SKM-1 treated with dmso at 0.1 percent for 144 hours (cell line): ENCODE data around the gene CCDC59.
"Not testable (repeated sequence)": the region's sequence is repeated elsewhere in the genome, so short reads cannot be mapped to it uniquely, and the experiment has no call there.

Experiments used
- DNase-seq: peaks from one replicate; lab custom pipeline; 2025; ENCODE audit not compliant: unreplicated experiment; lab: John Stamatoyannopoulos, UW

The CCDC59 gene

GRCh38 chr12:82358200-82359114, at the start of gene CCDC59, which contains the start of gene METTL25:
CCDC59 (minus strand) TSS chr12:82358387; CDS start chr12:82358376, 11 bp downstream.
METTL25 (plus strand) TSS chr12:82358529; CDS start chr12:82358566, 37 bp downstream.
- DNase-seq = peak; percentile 74

GRCh38 chr12:82407481-82407880, 49.3 kb upstream of the CCDC59 start:
- no peak for DNase-seq

GRCh38 chr12:82406651-82407050, 48.5 kb upstream of the CCDC59 start:
- DNase-seq = no peak

- DNase-seq = no peak
These were observed 42.6 kb upstream of the CCDC59 start for GRCh38 chr12:82400819-82401218.

GRCh38 chr12:82398879-82399278, 40.7 kb upstream of the CCDC59 start:
- no peak for DNase-seq

- DNase-seq = no peak
These were observed 25.9 kb upstream of the CCDC59 start for GRCh38 chr12:82383930-82384552.

GRCh38 chr12:82378997-82379396, 20.8 kb upstream of the CCDC59 start:
- DNase-seq = no peak

- no peak for DNase-seq
These were observed 17.0 kb upstream of the CCDC59 start for GRCh38 chr12:82375201-82375600.

- DNase-seq = no peak
These were observed 8.0 kb upstream of the CCDC59 start for GRCh38 chr12:82366197-82366596.

- no peak for DNase-seq
These were observed 5.8 kb upstream of the CCDC59 start for GRCh38 chr12:82363990-82364389.

- DNase-seq = no peak
These were observed 3.3 kb upstream of the CCDC59 start for GRCh38 chr12:82361461-82361915.

GRCh38 chr12:82360834-82361233, 2.6 kb upstream of the CCDC59 start:
- DNase-seq = not testable (repeated sequence)

GRCh38 chr12:82359115-82359478, 910 bp upstream of the CCDC59 start:
- no peak for DNase-seq

GRCh38 chr12:82357845-82358199, 365 bp downstream of the CCDC59 start:
- DNase-seq = no peak

GRCh38 chr12:82357340-82357739, 847 bp downstream of the CCDC59 start:
- DNase-seq = no peak

- no peak for DNase-seq
These were observed 6.8 kb downstream of the CCDC59 start for GRCh38 chr12:82351390-82351789.

- DNase-seq = no peak
These were observed 8.0 kb downstream of the CCDC59 start for GRCh38 chr12:82350161-82350560.

- no peak for DNase-seq
These were observed 28.7 kb downstream of the CCDC59 start for GRCh38 chr12:82329508-82329907.

GRCh38 chr12:82327861-82328260, 30.3 kb downstream of the CCDC59 start:
- no peak for DNase-seq

- peak; percentile 0 for DNase-seq
These were observed 31.2 kb downstream of the CCDC59 start for GRCh38 chr12:82326905-82327503.

- no peak for DNase-seq
These were observed 32.4 kb downstream of the CCDC59 start for GRCh38 chr12:82325540-82326336.
